ENCODE results near the gene MCRIP1.

MCRIP1 gene

DNA sequence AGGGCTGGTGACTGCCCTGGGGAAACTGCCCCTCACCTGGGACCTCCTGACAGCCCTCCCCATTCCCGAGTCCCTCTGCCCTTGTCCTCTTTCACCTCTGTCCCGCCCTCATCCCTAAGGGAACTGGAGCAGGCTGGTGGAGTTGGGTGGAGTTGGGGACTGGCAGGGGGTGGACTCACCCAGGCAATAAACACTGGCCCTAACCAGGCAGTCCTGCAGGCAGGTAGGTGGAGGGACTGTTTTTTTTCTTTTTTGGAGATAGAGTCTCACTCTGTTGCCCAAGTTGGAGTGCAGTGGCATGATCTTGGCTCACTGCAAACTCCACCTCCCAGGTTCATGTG, 17.5 kb downstream of the MCRIP1 start:
- Histone ChIP-seq H2AFZ (ENCODE audit: low read length, unreplicated experiment) (no peak overlapping the region), H3K27ac (ENCODE audit: low read depth, low read length) (no peak overlapping the region), H3K4me3 (ENCODE audit: low read depth, low read length) (no peak overlapping the region), H3K4me1 (ENCODE audit: control insufficient read depth, insufficient read depth, low read length, unreplicated experiment) (no peaks in the 10 kb centered on the region), H3K36me3 (ENCODE audit: insufficient read depth, low read length) (no peaks in the 10 kb centered on the region), H3K79me2 (ENCODE audit: control insufficient read depth, insufficient read depth, low read length, unreplicated experiment) (no peaks in the 10 kb centered on the region), H3K27me3 (ENCODE audit: insufficient read depth, low read length) (no peaks in the 10 kb centered on the region)

DNA sequence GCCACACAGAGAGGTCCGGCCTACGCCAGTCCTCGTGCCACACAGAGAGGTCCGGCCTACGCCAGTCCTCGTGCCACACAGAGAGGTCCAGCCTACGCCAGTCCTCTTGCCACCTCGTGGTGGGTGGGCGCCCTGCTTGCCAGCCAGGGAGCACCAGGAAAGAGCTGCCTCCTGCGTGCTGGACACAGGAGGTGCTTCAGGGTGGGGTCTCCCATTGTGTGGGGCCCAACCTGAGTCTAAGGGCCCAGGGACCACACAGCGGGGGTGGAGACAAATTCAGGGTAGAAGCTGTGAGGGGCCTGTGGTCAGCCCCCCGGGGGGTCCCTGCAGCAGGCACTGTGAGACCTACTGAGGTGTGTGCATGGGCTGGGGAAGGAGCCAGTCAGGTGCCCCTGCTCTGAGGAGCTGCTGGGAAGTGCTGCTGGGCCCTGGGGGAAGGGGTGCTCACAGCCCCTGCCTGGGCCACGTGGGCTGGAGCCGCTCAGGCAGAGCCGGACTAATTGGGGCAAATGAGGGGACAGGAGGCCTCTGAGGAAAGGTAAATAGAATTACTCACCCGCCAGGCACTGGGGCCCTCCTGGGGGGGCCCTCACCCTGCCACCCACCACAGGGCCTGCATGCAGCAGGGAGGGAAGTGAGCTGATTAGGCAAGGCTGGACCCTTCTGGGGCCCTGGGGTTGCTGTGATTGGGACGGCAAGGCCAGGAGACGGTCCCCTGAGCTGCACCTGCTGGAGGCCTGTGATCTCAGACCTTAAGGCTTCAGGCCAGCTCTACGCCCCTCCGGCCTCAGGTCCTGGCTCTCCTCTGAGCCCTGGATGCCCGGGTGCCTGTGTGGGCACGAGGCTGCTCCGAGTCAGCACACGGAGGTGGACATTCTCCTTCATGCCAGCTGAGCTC, 18.1 kb downstream of the MCRIP1 start:
- no peaks in the 10 kb centered on the region for H3K79me2 ChIP-seq (ENCODE audit: control insufficient read depth, insufficient read depth, low read length, unreplicated experiment)
- no peak overlapping the region for H2AFZ ChIP-seq (ENCODE audit: low read length, unreplicated experiment)
- no peaks in the 10 kb centered on the region for H3K36me3 ChIP-seq (ENCODE audit: insufficient read depth, low read length)
- H3K27ac ChIP-seq (ENCODE audit: low read depth, low read length), result no peak overlapping the region
- no peaks in the 10 kb centered on the region for H3K4me1 ChIP-seq (ENCODE audit: control insufficient read depth, insufficient read depth, low read length, unreplicated experiment)
- H3K4me3 ChIP-seq (ENCODE audit: low read depth, low read length), result no peak overlapping the region
- peaks cover under 1% of the 10 kb centered on the region; the same call in 1 of the 2 replicates for H3K27me3 ChIP-seq (ENCODE audit: insufficient read depth, low read length)

DNA sequence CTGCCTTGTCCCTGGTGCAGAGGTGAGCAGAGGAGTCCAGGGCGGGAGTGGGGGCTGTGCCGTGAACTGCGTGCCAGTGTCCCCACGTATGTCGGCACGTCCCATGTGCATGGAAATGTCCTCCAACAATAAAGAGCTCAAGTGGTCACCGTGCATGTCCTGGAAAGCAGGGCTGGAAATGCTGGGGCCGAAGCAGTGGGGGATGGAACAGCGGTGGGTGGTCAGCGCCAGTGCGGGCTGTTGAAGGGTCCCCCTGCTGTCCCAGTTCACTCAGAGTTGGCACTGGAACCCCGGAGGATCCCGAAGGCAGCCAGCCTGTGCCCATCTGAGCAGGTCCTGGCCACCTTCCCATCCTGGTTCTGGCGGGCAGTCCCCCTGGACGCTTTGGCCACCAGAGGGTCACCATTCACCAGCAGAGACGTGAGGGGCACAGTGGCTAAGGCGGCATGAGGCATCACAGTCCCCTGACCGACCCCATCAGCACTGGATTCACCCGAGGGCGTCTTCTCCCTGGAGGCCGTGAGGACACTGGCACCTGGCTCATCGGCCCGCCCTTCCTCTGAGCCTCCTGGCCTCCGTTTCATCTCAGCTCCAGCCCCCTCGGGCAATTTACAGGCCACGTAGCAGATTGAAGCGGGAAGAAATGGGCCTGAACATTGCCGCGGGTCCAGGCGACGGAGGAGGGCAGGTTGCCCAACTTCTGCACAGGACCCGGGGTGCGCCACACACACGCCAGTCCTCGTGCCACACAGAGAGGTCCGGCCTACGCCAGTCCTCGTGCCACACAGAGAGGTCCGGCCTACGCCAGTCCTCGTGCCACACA, 19.0 kb downstream of the MCRIP1 start:
- no peak overlapping the region for H3K4me3 ChIP-seq (ENCODE audit: low read depth, low read length)
- no peaks in the 10 kb centered on the region for H3K79me2 ChIP-seq (ENCODE audit: control insufficient read depth, insufficient read depth, low read length, unreplicated experiment)
- H3K27me3 ChIP-seq (ENCODE audit: insufficient read depth, low read length), result peaks cover 10% of the 10 kb centered on the region
- no peaks in the 10 kb centered on the region for H3K36me3 ChIP-seq (ENCODE audit: insufficient read depth, low read length)
- H3K27ac ChIP-seq (ENCODE audit: low read depth, low read length), result no peak overlapping the region
- no peak overlapping the region for H2AFZ ChIP-seq (ENCODE audit: low read length, unreplicated experiment)
- no peaks in the 10 kb centered on the region for H3K4me1 ChIP-seq (ENCODE audit: control insufficient read depth, insufficient read depth, low read length, unreplicated experiment)

DNA sequence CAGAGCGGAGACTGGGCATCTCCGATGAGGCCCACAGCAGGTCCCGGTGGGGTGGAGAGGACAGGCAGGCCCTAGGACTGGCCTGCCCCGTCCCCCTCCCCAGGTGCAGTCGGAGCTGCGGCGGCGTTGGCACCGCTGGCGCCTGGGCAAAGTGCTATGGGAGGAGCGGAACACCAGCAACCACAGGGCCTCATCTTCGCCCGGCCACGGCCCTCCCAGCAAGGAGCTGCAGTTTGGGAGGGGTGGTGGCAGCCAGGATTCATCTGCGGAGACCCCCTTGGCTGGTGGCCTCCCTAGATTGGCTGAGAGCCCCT, 19.8 kb downstream of the MCRIP1 start:
- H3K4me1 ChIP-seq (ENCODE audit: control insufficient read depth, insufficient read depth, low read length, unreplicated experiment), result no peaks in the 10 kb centered on the region
- peaks cover 14% of the 10 kb centered on the region for H3K27me3 ChIP-seq (ENCODE audit: insufficient read depth, low read length)
- H3K27ac ChIP-seq (ENCODE audit: low read depth, low read length), result no peak overlapping the region

DNA sequence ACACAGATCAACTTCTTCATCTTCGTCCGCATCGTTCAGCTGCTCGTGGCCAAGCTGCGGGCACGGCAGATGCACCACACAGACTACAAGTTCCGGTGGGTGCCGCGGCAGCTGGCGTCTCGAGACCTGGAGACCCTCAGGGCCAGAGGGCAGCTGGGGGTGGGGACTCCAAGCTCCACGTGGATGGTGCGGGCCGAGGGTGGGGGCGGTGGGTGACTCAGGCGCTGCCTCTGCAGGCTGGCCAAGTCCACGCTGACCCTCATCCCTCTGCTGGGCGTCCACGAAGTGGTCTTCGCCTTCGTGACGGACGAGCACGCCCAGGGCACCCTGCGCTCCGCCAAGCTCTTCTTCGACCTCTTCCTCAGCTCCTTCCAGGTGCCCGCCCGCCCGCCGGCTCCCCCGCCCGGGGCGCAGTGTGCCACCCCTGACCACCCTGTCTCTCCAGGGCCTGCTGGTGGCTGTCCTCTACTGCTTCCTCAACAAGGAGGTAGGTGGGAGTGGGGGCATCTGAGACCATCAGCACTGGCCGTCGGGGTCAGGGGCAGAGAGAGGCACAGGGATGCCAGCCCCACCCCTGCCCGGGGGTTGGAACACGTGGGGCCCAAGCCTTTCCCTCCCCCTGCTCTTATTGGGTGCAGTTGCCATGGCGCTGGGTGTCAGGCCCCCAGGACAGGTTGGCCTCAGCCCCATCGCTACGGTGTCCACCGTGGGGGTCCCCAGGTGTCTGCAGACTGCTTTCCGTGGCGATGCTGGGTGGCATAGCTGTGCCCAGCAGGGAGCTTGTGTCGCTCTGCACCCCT, 20.3 kb downstream of the MCRIP1 start:
- H3K4me3 ChIP-seq (ENCODE audit: low read depth, low read length), result no peak overlapping the region
- H3K27ac ChIP-seq (ENCODE audit: low read depth, low read length), result no peak overlapping the region
- no peaks in the 10 kb centered on the region for H3K36me3 ChIP-seq (ENCODE audit: insufficient read depth, low read length)
- H3K4me1 ChIP-seq (ENCODE audit: control insufficient read depth, insufficient read depth, low read length, unreplicated experiment), result no peaks in the 10 kb centered on the region
- no peak overlapping the region for H2AFZ ChIP-seq (ENCODE audit: low read length, unreplicated experiment)
- H3K27me3 ChIP-seq (ENCODE audit: insufficient read depth, low read length), result peaks cover 19% of the 10 kb centered on the region
- no peaks in the 10 kb centered on the region for H3K79me2 ChIP-seq (ENCODE audit: control insufficient read depth, insufficient read depth, low read length, unreplicated experiment)

More for the DNA sequence above, 19.8 kb downstream of the MCRIP1 start:
- H3K36me3 ChIP-seq (ENCODE audit: insufficient read depth, low read length), result no peaks in the 10 kb centered on the region
- H3K4me3 ChIP-seq (ENCODE audit: low read depth, low read length), result no peak overlapping the region
- no peak overlapping the region for H2AFZ ChIP-seq (ENCODE audit: low read length, unreplicated experiment)
- H3K79me2 ChIP-seq (ENCODE audit: control insufficient read depth, insufficient read depth, low read length, unreplicated experiment), result no peaks in the 10 kb centered on the region

DNA sequence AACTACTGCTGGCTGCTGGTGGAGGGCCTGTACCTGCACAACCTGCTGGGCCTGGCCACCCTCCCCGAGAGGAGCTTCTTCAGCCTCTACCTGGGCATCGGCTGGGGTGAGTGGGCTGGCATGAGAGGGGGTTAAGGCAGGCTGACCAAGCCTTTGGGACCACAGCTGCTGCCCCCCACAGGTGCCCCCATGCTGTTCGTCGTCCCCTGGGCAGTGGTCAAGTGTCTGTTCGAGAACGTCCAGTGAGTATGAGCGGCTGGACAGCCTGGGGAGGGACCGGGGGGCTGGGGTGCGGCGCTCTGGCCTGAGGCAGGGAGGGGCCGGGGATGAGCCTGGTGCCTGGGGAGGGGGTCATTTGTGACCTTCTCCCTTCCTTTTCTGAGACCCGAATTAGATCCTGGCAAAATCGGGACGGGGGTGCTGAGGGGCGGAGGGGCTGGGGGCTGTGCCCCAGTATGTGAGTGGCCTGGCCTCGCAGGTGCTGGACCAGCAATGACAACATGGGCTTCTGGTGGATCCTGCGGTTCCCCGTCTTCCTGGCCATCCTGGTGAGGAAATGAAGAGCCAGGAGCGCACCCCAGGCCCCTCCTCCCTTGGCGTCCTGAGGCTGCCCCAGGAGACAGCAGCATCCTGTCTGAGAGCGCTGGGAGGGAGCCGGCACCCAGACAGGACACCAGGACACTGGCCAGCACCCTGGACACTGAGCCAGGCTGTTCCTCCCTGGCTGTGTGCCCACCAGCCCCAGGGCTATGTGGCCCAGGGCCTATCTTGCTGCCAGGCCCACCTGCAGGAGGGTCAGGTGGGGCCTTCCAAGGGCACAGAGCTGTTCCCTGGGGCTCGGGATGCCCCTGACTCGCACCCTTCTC, 21.2 kb downstream of the MCRIP1 start:
- Histone ChIP-seq H3K27ac (ENCODE audit: low read depth, low read length) (no peak overlapping the region), H2AFZ (ENCODE audit: low read length, unreplicated experiment) (no peak overlapping the region)

DNA sequence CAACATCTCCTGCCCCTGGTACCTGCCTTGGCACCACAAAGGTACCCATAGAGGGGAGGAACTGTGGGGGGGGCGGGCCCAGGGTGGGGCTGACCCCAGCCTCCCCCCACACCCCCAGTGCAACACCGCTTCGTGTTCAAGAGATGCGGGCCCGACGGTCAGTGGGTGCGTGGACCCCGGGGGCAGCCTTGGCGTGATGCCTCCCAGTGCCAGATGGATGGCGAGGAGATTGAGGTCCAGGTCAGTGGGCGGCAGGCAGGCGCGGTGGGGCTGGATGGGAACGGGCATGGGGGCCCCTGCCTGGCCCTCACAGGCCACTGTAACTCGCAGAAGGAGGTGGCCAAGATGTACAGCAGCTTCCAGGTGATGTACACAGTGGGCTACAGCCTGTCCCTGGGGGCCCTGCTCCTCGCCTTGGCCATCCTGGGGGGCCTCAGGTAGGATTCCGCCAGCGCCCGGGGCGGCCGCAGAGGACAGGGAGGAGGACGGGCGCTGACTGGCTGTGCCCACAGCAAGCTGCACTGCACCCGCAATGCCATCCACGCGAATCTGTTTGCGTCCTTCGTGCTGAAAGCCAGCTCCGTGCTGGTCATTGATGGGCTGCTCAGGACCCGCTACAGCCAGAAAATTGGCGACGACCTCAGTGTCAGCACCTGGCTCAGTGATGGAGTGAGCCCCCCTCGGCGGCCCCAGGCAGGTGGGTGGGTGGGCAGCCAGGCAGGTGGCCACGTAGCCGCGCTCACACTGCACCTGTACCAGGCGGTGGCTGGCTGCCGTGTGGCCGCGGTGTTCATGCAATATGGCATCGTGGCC, 22.0 kb downstream of the MCRIP1 start:
- H3K27ac ChIP-seq (ENCODE audit: low read depth, low read length), result no peak overlapping the region
- H3K79me2 ChIP-seq (ENCODE audit: control insufficient read depth, insufficient read depth, low read length, unreplicated experiment), result no peaks in the 10 kb centered on the region
- H3K4me1 ChIP-seq (ENCODE audit: control insufficient read depth, insufficient read depth, low read length, unreplicated experiment), result no peaks in the 10 kb centered on the region
- H2AFZ ChIP-seq (ENCODE audit: low read length, unreplicated experiment), result no peak overlapping the region
- no peaks in the 10 kb centered on the region for H3K36me3 ChIP-seq (ENCODE audit: insufficient read depth, low read length)
- H3K4me3 ChIP-seq (ENCODE audit: low read depth, low read length), result no peak overlapping the region
- peaks cover 35% of the 10 kb centered on the region for H3K27me3 ChIP-seq (ENCODE audit: insufficient read depth, low read length)

More for the DNA sequence above, 21.2 kb downstream of the MCRIP1 start:
- no peaks in the 10 kb centered on the region for H3K36me3 ChIP-seq (ENCODE audit: insufficient read depth, low read length)
- H3K27me3 ChIP-seq (ENCODE audit: insufficient read depth, low read length), result peaks cover 27% of the 10 kb centered on the region
- no peaks in the 10 kb centered on the region for H3K4me1 ChIP-seq (ENCODE audit: control insufficient read depth, insufficient read depth, low read length, unreplicated experiment)
- no peak overlapping the region for H3K4me3 ChIP-seq (ENCODE audit: low read depth, low read length)
- no peaks in the 10 kb centered on the region for H3K79me2 ChIP-seq (ENCODE audit: control insufficient read depth, insufficient read depth, low read length, unreplicated experiment)

DNA sequence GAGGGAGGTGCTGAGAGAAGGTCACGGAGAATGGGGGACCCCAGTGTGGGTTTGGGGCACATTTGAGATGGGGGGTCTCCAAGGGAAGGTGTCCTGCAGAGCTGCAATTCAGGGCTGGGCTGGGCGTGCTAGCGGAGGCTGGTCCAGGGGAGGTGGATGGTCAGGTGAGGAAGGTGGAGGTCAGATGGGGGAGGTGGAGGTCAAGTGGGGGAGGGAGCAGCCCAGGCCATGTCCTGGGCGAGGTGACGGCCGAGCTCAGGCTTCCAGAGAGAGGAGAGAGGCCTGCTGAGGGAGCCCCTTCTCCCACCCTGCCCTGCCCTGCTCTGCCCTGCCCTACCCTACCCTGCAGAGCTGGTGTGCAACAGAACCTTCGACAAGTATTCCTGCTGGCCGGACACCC, 22.6 kb downstream of the MCRIP1 start:
- no peaks in the 10 kb centered on the region for H3K79me2 ChIP-seq (ENCODE audit: control insufficient read depth, insufficient read depth, low read length, unreplicated experiment)
- no peak overlapping the region for H3K4me3 ChIP-seq (ENCODE audit: low read depth, low read length)
- no peak overlapping the region for H3K27ac ChIP-seq (ENCODE audit: low read depth, low read length)
- H3K36me3 ChIP-seq (ENCODE audit: insufficient read depth, low read length), result no peaks in the 10 kb centered on the region
- H2AFZ ChIP-seq (ENCODE audit: low read length, unreplicated experiment), result no peak overlapping the region
- no peaks in the 10 kb centered on the region for H3K4me1 ChIP-seq (ENCODE audit: control insufficient read depth, insufficient read depth, low read length, unreplicated experiment)
- H3K27me3 ChIP-seq (ENCODE audit: insufficient read depth, low read length), result peaks cover 42% of the 10 kb centered on the region

DNA sequence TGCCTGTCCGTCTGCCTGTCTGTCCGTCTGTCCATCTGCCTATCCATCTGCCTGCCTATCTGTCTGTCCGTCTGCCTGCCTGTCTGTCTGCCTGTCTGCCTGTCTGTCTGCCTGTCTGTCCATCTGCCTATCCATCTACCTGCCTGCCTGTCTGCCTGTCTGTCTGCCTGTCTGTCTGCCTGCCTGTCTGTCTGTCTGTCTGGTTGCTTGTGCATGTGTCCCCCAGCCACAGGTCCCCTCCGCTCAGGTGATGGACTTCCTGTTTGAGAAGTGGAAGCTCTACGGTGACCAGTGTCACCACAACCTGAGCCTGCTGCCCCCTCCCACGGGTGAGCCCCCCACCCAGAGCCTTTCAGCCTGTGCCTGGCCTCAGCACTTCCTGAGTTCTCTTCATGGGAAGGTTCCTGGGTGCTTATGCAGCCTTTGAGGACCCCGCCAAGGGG, 23.5 kb downstream of the MCRIP1 start:
- peaks cover 49% of the 10 kb centered on the region for H3K27me3 ChIP-seq (ENCODE audit: insufficient read depth, low read length)
- no peaks in the 10 kb centered on the region for H3K4me1 ChIP-seq (ENCODE audit: control insufficient read depth, insufficient read depth, low read length, unreplicated experiment)
- H2AFZ ChIP-seq (ENCODE audit: low read length, unreplicated experiment), result no peak overlapping the region
- H3K36me3 ChIP-seq (ENCODE audit: insufficient read depth, low read length), result no peaks in the 10 kb centered on the region
- H3K4me3 ChIP-seq (ENCODE audit: low read depth, low read length), result no peak overlapping the region
- H3K27ac ChIP-seq (ENCODE audit: low read depth, low read length), result no peak overlapping the region
- no peaks in the 10 kb centered on the region for H3K79me2 ChIP-seq (ENCODE audit: control insufficient read depth, insufficient read depth, low read length, unreplicated experiment)

Measured in ACC112 (cell line).